SK-N-SH (cell line): ENCODE results near the gene TECPR1. TPM values are rescaled to one million over a fixed set of nuclear protein-coding genes. Genes with fewer than 3 reads are reported as not detected.
A peak's percentile ranks its signal among the peaks of the same experiment; 100 is the strongest.

ENCODE experiments used
- CTCF ChIA-PET: fragments of 300-600, 350-600 bp; formaldehyde crosslinking; extraction: SDS; loops from one replicate; lab custom pipeline; 2021; lab: Yijun Ruan, JAX
- POLR2A ChIA-PET: fragments of 350-600 bp; sonication (Branson Sonifier 250); formaldehyde crosslinking; extraction: SDS; loops from one replicate; lab custom pipeline; 2020; ENCODE audit warnings: antibody characterized with exemption, inconsistent platforms; lab: Yijun Ruan, JAX
- DNase-seq: peaks from one replicate; pipeline ENCODE4 v3.0.0; 2012
- H2AFZ ChIP-seq: fragments of 200-600 bp; sonication (generic); 2 replicates; pipeline ENCODE4 v1.8.1; 2016; ENCODE audit warnings: antibody characterized with exemption, mild to moderate bottlenecking, low read depth
- H3F3A ChIP-seq: fragments of 200-600 bp; sonication (generic); replicated peaks from 2 replicates; pipeline ENCODE3; 2016; ENCODE audit warnings: antibody characterized with exemption, mild to moderate bottlenecking; ENCODE audit not compliant: insufficient read depth
- H3K27ac ChIP-seq, 2 experiments: fragments of 200-500 bp in 1 of 2; fragments of 200-600 bp in 1 of 2; sonication (Bioruptor generic) in 1 of 2; sonication (generic), shearing (Covaris generic) in 1 of 2; 2 replicates each; pipeline versions ENCODE4 v1.5.1 to v1.6.1; 2014 to 2016; ENCODE audit warnings: low read depth in 2 of 2, inconsistent platforms in 1 of 2, low read length in 1 of 2, mild to moderate bottlenecking in 1 of 2, mixed read lengths in 1 of 2
- H3K27me3 ChIP-seq: fragments of 200-600 bp; sonication (generic), shearing (Covaris generic); 2 replicates; pipeline ENCODE4 v1.6.1; 2016; ENCODE audit warnings: mixed run types; ENCODE audit not compliant: insufficient read depth
- H3K36me3 ChIP-seq, 2 experiments: fragments of 200-500 bp in 1 of 2; fragments of 200-600 bp in 1 of 2; sonication (Bioruptor generic) in 1 of 2; sonication (generic) in 1 of 2; replicated peaks in 1 of 2; 2 replicates each; pipeline versions ENCODE3 to v1.5.1; 2014 to 2016; ENCODE audit warnings: low read length in 1 of 2, mild to moderate bottlenecking in 1 of 2; ENCODE audit not compliant: insufficient read depth in 2 of 2, control insufficient read depth in 1 of 2
- H3K4me1 ChIP-seq, 2 experiments: fragments of 200-500 bp in 1 of 2; fragments of 200-600 bp in 1 of 2; sonication (Bioruptor generic) in 1 of 2; sonication (generic), shearing (Covaris generic) in 1 of 2; 2 replicates each; pipeline versions ENCODE4 v1.5.1 to v1.6.1; 2014 to 2016; ENCODE audit warnings: low read depth in 1 of 2, low read length in 1 of 2, mixed run types in 1 of 2; ENCODE audit not compliant: insufficient read depth in 2 of 2, control insufficient read depth in 1 of 2
- H3K4me2 ChIP-seq: fragments of 200-600 bp; sonication (generic), shearing (Covaris generic); 2 replicates; pipeline ENCODE4 v1.6.1; 2017; ENCODE audit warnings: mixed run types
- H3K4me3 ChIP-seq, 2 experiments: fragments of 200-500 bp in 1 of 2; fragments of 200-600 bp in 1 of 2; sonication (Bioruptor generic) in 1 of 2; sonication (generic), shearing (Covaris generic) in 1 of 2; 2 replicates each; pipeline versions ENCODE4 v1.5.1 to v1.8.1; 2014 to 2016; ENCODE audit warnings: low read depth in 2 of 2, inconsistent platforms in 1 of 2, low read length in 1 of 2, mild to moderate bottlenecking in 1 of 2, mixed read lengths in 1 of 2, moderate library complexity in 1 of 2
- H3K79me2 ChIP-seq: fragments of 200-600 bp; sonication (generic); 2 replicates; pipeline ENCODE4 v1.8.1; 2017; ENCODE audit warnings: mild to moderate bottlenecking; ENCODE audit not compliant: insufficient read depth
- H3K9ac ChIP-seq: fragments of 200-600 bp; sonication (generic); 2 replicates; pipeline ENCODE4 v1.6.1; 2017; ENCODE audit warnings: mixed run types
- H3K9me2 ChIP-seq: fragments of 200-600 bp; sonication (generic); 2 replicates; pipeline ENCODE4 v1.6.1; 2017; ENCODE audit warnings: mixed run types
- H3K9me3 ChIP-seq: fragments of 200-600 bp; sonication (generic); 2 replicates; pipeline ENCODE4 v1.6.1; 2017; ENCODE audit warnings: mixed run types, mild to moderate bottlenecking, moderate library complexity
- H4K20me1 ChIP-seq: fragments of 200-600 bp; sonication (generic); 2 replicates; pipeline ENCODE4 v1.6.1; 2017; ENCODE audit warnings: mild to moderate bottlenecking, mixed run types; ENCODE audit not compliant: insufficient read depth
- CTCF ChIP-seq: fragments of 200-600 bp; sonication (generic); IDR thresholded peaks from 2 replicates; pipeline ENCODE4 v1.6.1; 2017; ENCODE audit warnings: antibody characterized with exemption, mild to moderate bottlenecking, moderate library complexity
- GATA2 ChIP-seq: sonication (generic); formaldehyde crosslinking; IDR thresholded peaks from 2 replicates; pipeline ENCODE4 v1.5.0; 2020; ENCODE audit warnings: mild to moderate bottlenecking, missing genetic modification reagents
- IRF3 ChIP-seq: fragments of 150-350 bp; IDR thresholded peaks from 2 replicates; pipeline ENCODE4 v1.6.1; 2016; ENCODE audit warnings: mild to moderate bottlenecking, low read depth, low read length
- MEF2A ChIP-seq: IDR thresholded peaks from 2 replicates; pipeline ENCODE4 v1.4.0; 2012; ENCODE audit warnings: low read depth, borderline replicate concordance
- NFIC ChIP-seq: IDR thresholded peaks from 2 replicates; pipeline ENCODE4 v1.4.0; 2012; ENCODE audit warnings: borderline replicate concordance
- POLR2AphosphoS5 ChIP-seq: IDR thresholded peaks from 2 replicates; pipeline ENCODE4 v1.6.1; 2012; ENCODE audit warnings: low read depth, low read length
- RAD21 ChIP-seq: IDR thresholded peaks from 2 replicates; pipeline ENCODE4 v1.6.1; 2012; ENCODE audit warnings: mild to moderate bottlenecking, low read length
- SIN3A ChIP-seq: IDR thresholded peaks from 2 replicates; pipeline ENCODE4 v1.6.1; 2012; ENCODE audit warnings: low read depth, mild to moderate bottlenecking, low read length, moderate library complexity, borderline replicate concordance
- SMC3 ChIP-seq: IDR thresholded peaks from 2 replicates; pipeline ENCODE4 v1.6.1; 2012; ENCODE audit warnings: low read depth, low read length, improper control_type of control experiment
- USF1 ChIP-seq: IDR thresholded peaks from 2 replicates; pipeline ENCODE4 v1.4.0; 2012; ENCODE audit warnings: low read depth, borderline replicate concordance
- ZBTB33 ChIP-seq: IDR thresholded peaks from 2 replicates; pipeline ENCODE4 v1.4.0; 2012; ENCODE audit warnings: low read depth, borderline replicate concordance
- WGBS: methylation state at CpG from one replicate; pipeline ENCODE4 v1.1.6; 2017; ENCODE audit warnings: low lambda C conversion rate; 5-methylcytosine and 5-hydroxymethylcytosine counted together
- polyA plus RNA-seq, 3 experiments: library from polyadenylated mRNA; depleted of rRNA; stranded (reverse); fragments of >200 nt; gene quantifications; 2 replicates each; pipeline ENCODE4 v1.2.3, GENCODE V29; 2012

TECPR1 gene
- polyA plus RNA-seq, 1 of the 3 experiments (the other 2 are of a cell fraction), result 6.8 TPM

GRCh38 chr7:98294798-98295382 is 42.9 kb upstream of the TECPR1 start:
- Histone ChIP-seq H3K4me1 (peaks cover 0 to 6% of the 10 kb centered on the region in 2 experiments; a peak in 1 of 4 replicates), H3K4me2 (no peak overlapping the region), H4K20me1 (peaks cover 44% of the 10 kb centered on the region), H3K79me2 (peaks cover 53% of the 10 kb centered on the region), H3K9me3 (no peaks in the 10 kb centered on the region), H3K9ac (no peak overlapping the region), H3K27me3 (no peaks in the 10 kb centered on the region), H3K27ac (no peak overlapping the region), H3K36me3 (peaks cover 29 to 38% of the 10 kb centered on the region in 2 experiments), H3F3A (peaks cover 22% of the 10 kb centered on the region), H3K4me3 (no peak overlapping the region; a peak in 1 of 4 replicates), H3K9me2 (no peaks in the 10 kb centered on the region), H2AFZ (no peak overlapping the region)
- peak; percentile 90 for TF ChIP-seq RAD21
- TF ChIP-seq GATA2 (CRISPR knock-in tag), result no peak
- no peak for TF ChIP-seq MEF2A
- TF ChIP-seq NFIC, result no peak
- TF ChIP-seq CTCF, result peak; percentile 87
- no peak for TF ChIP-seq SIN3A
- peak; percentile 72 for TF ChIP-seq SMC3
- TF ChIP-seq IRF3, result no peak
- no peak for TF ChIP-seq ZBTB33
- TF ChIP-seq USF1, result no peak
- peak; percentile 45 for TF ChIP-seq POLR2AphosphoS5
- peak; percentile 93 for DNase-seq
- WGBS, result 53% methylated on average over 14 of the region's 14 CpGs
- ChIA-PET CTCF (interaction anchor here (0.6 to 11.1 kb wide), 26 partner anchors 8 to 547 kb away, joined by 3 to 108 read pairs (median 4); partner anchors contain the start of gene BAIAP2L1), POLR2A (no interaction called here)
